Ramos (cell line): ENCODE measurements around the gene MAP3K8.
"Not testable (repeated sequence)": the region's sequence is repeated elsewhere in the genome, so short reads cannot be mapped to it uniquely, and the experiment has no call there.

Source experiments
- in situ Hi-C: fragments of 300-500 bp; cut with MboI; formaldehyde crosslinking; loops from one replicate; pipeline ENCODE4 v1.14.3; 2022; ENCODE audit warnings: low sequenced_read_pairs; ENCODE audit not compliant: unreplicated experiment

Gene MAP3K8

GRCh38 chr10:30422151-30422695, 11.8 kb upstream of the MAP3K8 start:
- in situ Hi-C loops, result no loop called here

GRCh38 chr10:30422981-30423654, 10.9 kb upstream of the MAP3K8 start:
- in situ Hi-C loops, result no loop called here

- in situ Hi-C loops, result not testable (repeated sequence)
Observed at GRCh38 chr10:30423655-30424275, 10.2 kb upstream of the MAP3K8 start.

- in situ Hi-C loops, result no loop called here
Observed at GRCh38 chr10:30425336-30426075, 8.5 kb upstream of the MAP3K8 start.

GRCh38 chr10:30430544-30431298, 3.3 kb upstream of the MAP3K8 start:
- in situ Hi-C loops, result loop anchor here (10.0 kb wide), 1 partner anchor 274 kb away; no protein-coding TSS in a partner anchor

GRCh38 chr10:30431435-30431911, 2.5 kb upstream of the MAP3K8 start:
- in situ Hi-C loops, result loop anchor here (10.0 kb wide), 1 partner anchor 273 kb away; no protein-coding TSS in a partner anchor

GRCh38 chr10:30432622-30433305, 1.2 kb upstream of the MAP3K8 start:
- in situ Hi-C loops, result loop anchor here (10.0 kb wide), 1 partner anchor 272 kb away; no protein-coding TSS in a partner anchor

- in situ Hi-C loops, result loop anchor here (10.0 kb wide), 1 partner anchor 271 kb away; no protein-coding TSS in a partner anchor
Observed at GRCh38 chr10:30433306-30433729, 666 bp upstream of the MAP3K8 start.

- in situ Hi-C loops, result loop anchor here (10.0 kb wide), 1 partner anchor 270 kb away; no protein-coding TSS in a partner anchor
Observed at GRCh38 chr10:30434273-30435072, 489 bp downstream of the MAP3K8 start.

- in situ Hi-C loops, result loop anchor here (10.0 kb wide), 1 partner anchor 270 kb away; no protein-coding TSS in a partner anchor
Observed at GRCh38 chr10:30435073-30435422, 1.1 kb downstream of the MAP3K8 start.

DNA sequence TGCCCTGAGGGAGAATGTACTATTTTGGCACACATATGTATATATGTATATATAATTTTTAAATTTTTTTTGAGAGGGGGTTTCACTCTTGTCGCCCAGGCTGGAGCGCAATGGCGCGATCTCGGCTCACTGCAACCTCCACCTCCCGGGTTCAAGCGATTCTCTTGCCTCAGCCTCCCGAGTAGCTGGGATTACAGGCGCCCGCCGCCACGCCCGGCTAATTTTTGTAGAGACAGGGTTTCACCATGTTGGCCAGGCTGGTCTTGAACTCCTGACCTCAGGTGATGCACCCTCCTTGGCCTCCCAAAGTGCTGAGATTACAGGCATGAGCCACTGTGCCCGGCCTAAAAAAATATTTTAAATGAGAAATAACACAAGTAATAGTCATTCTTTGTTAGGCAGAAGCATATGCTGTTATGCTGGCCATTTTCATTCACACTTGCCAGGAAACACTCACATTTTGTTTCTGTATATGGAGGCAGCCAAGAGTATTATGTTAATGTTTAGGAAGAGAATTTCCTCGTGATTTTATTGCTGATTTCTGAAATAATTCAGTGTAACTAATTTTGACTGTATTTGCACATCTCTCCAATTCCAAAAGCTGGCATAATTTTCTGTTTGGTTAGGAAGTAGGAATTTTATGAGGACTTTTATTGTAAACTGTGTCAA, 1.6 kb downstream of the MAP3K8 start:
- in situ Hi-C loops, result loop anchor here (10.0 kb wide), 1 partner anchor 269 kb away; no protein-coding TSS in a partner anchor

GRCh38 chr10:30436191-30436611, 2.2 kb downstream of the MAP3K8 start:
- in situ Hi-C loops, result loop anchor here (10.0 kb wide), 1 partner anchor 269 kb away; no protein-coding TSS in a partner anchor

GRCh38 chr10:30436671-30437030, 2.7 kb downstream of the MAP3K8 start:
- in situ Hi-C loops, result loop anchor here (10.0 kb wide), 1 partner anchor 268 kb away; no protein-coding TSS in a partner anchor

DNA sequence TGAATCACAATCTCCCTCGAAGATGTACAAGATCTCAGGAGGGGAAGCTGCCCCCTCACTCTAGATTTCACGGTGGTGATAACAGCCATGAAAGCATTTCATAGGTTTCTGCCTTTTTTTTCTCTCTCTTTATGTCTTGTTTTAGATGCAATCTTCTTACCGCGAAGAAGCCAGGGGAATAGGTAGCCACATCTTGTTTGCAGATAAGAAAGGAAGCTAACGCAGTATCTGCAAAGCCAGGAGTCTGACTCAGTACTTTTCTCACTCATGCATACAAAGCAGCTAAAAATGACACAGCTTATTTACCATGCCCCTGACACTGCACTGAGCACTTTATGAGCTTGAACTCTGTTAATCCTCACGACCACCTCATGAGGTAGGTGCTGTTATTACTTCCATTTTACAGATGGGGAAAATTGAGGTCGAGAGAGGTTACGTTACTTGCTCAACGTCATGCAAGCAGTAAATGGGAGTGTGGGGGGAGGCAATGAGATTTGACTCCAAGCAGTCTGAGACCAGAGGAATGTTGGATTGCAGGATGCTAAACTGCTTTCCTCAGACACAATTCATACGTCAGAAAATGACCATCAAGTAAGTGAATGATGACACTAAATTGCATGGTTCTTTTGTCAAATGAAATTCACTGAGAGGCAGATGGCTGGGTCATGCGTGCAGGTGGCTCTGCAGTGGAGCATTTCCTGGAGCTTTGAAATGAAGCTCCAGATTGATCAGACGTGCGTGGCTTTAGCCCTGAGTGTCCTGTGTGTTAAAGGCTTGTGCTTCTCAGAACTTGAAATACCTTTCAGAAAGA, 3.3 kb downstream of the MAP3K8 start:
- in situ Hi-C loops, result loop anchor here (10.0 kb wide), 1 partner anchor 268 kb away; no protein-coding TSS in a partner anchor

GRCh38 chr10:30438021-30438850, 4.3 kb downstream of the MAP3K8 start:
- in situ Hi-C loops, result loop anchor here (10.0 kb wide), 1 partner anchor 267 kb away; no protein-coding TSS in a partner anchor

GRCh38 chr10:30439931-30440330, 5.9 kb downstream of the MAP3K8 start:
- in situ Hi-C loops, result loop anchor here (10.0 kb wide), 1 partner anchor 265 kb away; no protein-coding TSS in a partner anchor
